IMR-90 (cell line): ENCODE results near the gene CSE1L.

Experiments
- CEBPB ChIP-seq: IDR thresholded peaks from 2 replicates; pipeline ENCODE4 v1.6.1; 2012; ENCODE audit warnings: low read depth, low read length, improper control_type of control experiment
- CTCF ChIP-seq: conservative IDR thresholded peaks from 2 replicates; pipeline ENCODE4 v1.5.1; 2012; ENCODE audit warnings: mild to moderate bottlenecking, low read depth, low read length, improper control_type of control experiment
- MAFK ChIP-seq: IDR thresholded peaks from 2 replicates; pipeline ENCODE4 v1.6.1; 2012; ENCODE audit warnings: low read depth, low read length, improper control_type of control experiment
- MXI1 ChIP-seq: IDR thresholded peaks from 2 replicates; pipeline ENCODE4 v1.6.1; 2012; ENCODE audit warnings: low read depth, mild to moderate bottlenecking, low read length, moderate library complexity, borderline replicate concordance
- POLR2A ChIP-seq: IDR thresholded peaks from 2 replicates; pipeline ENCODE4 v1.6.1; 2012; ENCODE audit warnings: mild to moderate bottlenecking, low read depth, low read length
- RCOR1 ChIP-seq: IDR thresholded peaks from 2 replicates; pipeline ENCODE4 v1.6.1; 2012; ENCODE audit warnings: mild to moderate bottlenecking, low read length, improper control_type of control experiment; ENCODE audit not compliant: insufficient replicate concordance

- TF ChIP-seq MXI1 = no peak
- no peak for TF ChIP-seq CTCF
- TF ChIP-seq MAFK = no peak
- no peak for TF ChIP-seq POLR2A
- no peak for TF ChIP-seq RCOR1
- TF ChIP-seq CEBPB = no peak
Observed at GRCh38 chr20:49103019-49103418, 56.9 kb downstream of the CSE1L start.
